ENCODE measurements around the gene KCNMB3. TPM values are rescaled to one million over a fixed set of nuclear protein-coding genes. Genes with fewer than 3 reads are reported as not detected.
A peak's percentile ranks its signal among the peaks of the same experiment; 100 is the strongest.

The KCNMB3 gene
- total RNA-seq, 5 donors from 2014 or later (not counting 1 experiment from before 2014, with no cell fraction given): 0.66 to 1.3 (median 1.1) TPM

DNA sequence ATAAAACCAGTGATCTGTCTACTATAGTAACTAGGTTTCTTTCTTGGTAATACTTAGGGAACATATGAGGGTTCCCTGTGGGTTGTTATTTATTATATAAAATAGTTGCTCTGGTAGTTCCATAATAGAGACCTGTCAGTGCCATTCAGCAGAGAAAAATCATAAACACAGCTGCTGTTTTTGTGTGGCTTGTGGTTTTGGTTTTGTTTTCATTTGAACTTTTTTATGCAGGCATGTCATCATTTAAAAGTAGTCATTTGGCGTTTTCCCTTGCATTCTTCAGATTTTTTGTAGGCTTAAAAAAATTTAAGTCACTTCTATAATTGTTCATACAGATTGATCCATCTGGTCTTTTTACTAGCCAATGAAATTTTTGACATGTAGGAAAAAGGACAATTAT lies 54.8 kb downstream of the KCNMB3 start:
- POLR2A ChIA-PET: no interaction called here
- H3K4me1 Mint-ChIP-seq: peaks cover 57 to 68% (median 58%) of the 10 kb centered on the region in 3 donors

GRCh38 chr3:179194931-179195330 lies 56.0 kb downstream of the KCNMB3 start:
- Mint-ChIP-seq H3K36me3 (peaks cover 10% of the 10 kb centered on the region), H3K4me3 (no peak overlapping the region), H3K9me3 (no peaks in the 10 kb centered on the region), H3K4me1 (peaks cover 69 to 74% (median 69%) of the 10 kb centered on the region in 3 donors), H3K27ac (peak overlapping the region; percentile 71 to 86), H3K27me3 (no peaks in the 10 kb centered on the region)
- H3K9me3 ChIP-seq: no peaks in the 10 kb centered on the region
- H3K36me3 ChIP-seq (ENCODE audit: control insufficient read depth in 2 of 2, extremely low read depth in 1 of 2, insufficient read depth in 1 of 2, low read length in 1 of 2): peaks cover 0 to 4% of the 10 kb centered on the region in 2 donors
- POLR2A ChIA-PET: interaction anchor here (0.6 to 1.1 kb wide), 5 partner anchors 10 to 169 kb away, joined by 3 to 9 read pairs (median 4); no protein-coding TSS in a partner anchor
- H3K27me3 ChIP-seq (replicated peaks in 1 of 2; ENCODE audit: control insufficient read depth in 2 of 2, extremely low read depth in 1 of 2, insufficient read depth in 2 of 2, low read length in 1 of 2): no peaks in the 10 kb centered on the region
- ATAC-seq (replicated peaks in 1 of 4) (no peak), DNase-seq (no peak)
- WGBS (ENCODE audit: insufficient coverage): 90% methylated on average over 2 of the region's 4 CpGs
- H3K4me3 ChIP-seq (ENCODE audit: control insufficient read depth in 1 of 2, extremely low read depth in 1 of 2, low read length in 1 of 2): no peak overlapping the region
- no peak overlapping the region for H3K27ac ChIP-seq (ENCODE audit: low read length)
- H3K4me1 ChIP-seq (ENCODE audit: control insufficient read depth in 1 of 2, extremely low read depth in 1 of 2, insufficient read depth in 2 of 2, low read length in 2 of 2): peaks cover 4 to 13% of the 10 kb centered on the region in 2 experiments
- CTCF ChIA-PET: interaction anchor here (0.6 to 1.3 kb wide), 2 partner anchors 9 to 51 kb away, joined by 3 read pairs; no protein-coding TSS in a partner anchor

More for the DNA sequence above, 54.8 kb downstream of the KCNMB3 start:
- H3K36me3 ChIP-seq (ENCODE audit: control insufficient read depth in 2 of 2, extremely low read depth in 1 of 2, insufficient read depth in 1 of 2, low read length in 1 of 2): peaks cover 0 to 8% of the 10 kb centered on the region in 2 donors
- Mint-ChIP-seq H3K4me3 (no peak overlapping the region), H3K9me3 (no peaks in the 10 kb centered on the region), H3K36me3 (peaks cover 16% of the 10 kb centered on the region), H3K27me3 (no peaks in the 10 kb centered on the region), H3K27ac (peak overlapping the region; percentile 20 to 86)
- WGBS (ENCODE audit: insufficient coverage): no CpG with 5 or more reads among the region's 1 CpG
- ATAC-seq (replicated peaks in 1 of 4) (peak; percentile 43 to 81 (median 64)), DNase-seq (peak in 11 of 35 experiments; percentile 2 to 64 (median 9))
- CTCF ChIA-PET: interaction anchor here in 1 of 2 donors (0.6 kb wide), 1 partner anchor 47 kb away, joined by 3 read pairs; no protein-coding TSS in a partner anchor
- no peak overlapping the region for H3K27ac ChIP-seq (ENCODE audit: low read length)
- H3K27me3 ChIP-seq (replicated peaks in 1 of 2; ENCODE audit: control insufficient read depth in 2 of 2, extremely low read depth in 1 of 2, insufficient read depth in 2 of 2, low read length in 1 of 2): no peaks in the 10 kb centered on the region
- H3K9me3 ChIP-seq: no peaks in the 10 kb centered on the region
- no peak overlapping the region for H3K4me3 ChIP-seq (ENCODE audit: control insufficient read depth in 1 of 2, extremely low read depth in 1 of 2, low read length in 1 of 2)
- peaks cover 4 to 13% of the 10 kb centered on the region in 2 experiments for H3K4me1 ChIP-seq (ENCODE audit: control insufficient read depth in 1 of 2, extremely low read depth in 1 of 2, insufficient read depth in 2 of 2, low read length in 2 of 2)

Other genes with a start within 250 kb of the KCNMB3 start
- gene ZMAT3, start 179.3 kb downstream of the KCNMB3 start, total RNA-seq: 10 to 100 TPM; 17.6 to 24.2 (median 19.6) TPM
- gene PIK3CA, start 102.8 kb downstream of the KCNMB3 start, total RNA-seq: 10 to 100 TPM; 33.8 to 43.5 (median 34.8) TPM
- gene ZNF639, start 71.9 kb upstream of the KCNMB3 start, total RNA-seq: 10 to 100 TPM; 35.1 to 74.9 (median 36.5) TPM
- 10 to 100 TPM; 38.8 to 44.4 (median 40.7) TPM for gene MFN1, start 96.6 kb upstream of the KCNMB3 start, total RNA-seq
- 1 to 10 TPM in 2 of 5 donors, under 1 TPM in 3; 0.26 to 2.7 (median 0.73) TPM for gene GNB4, start 200.4 kb upstream of the KCNMB3 start, total RNA-seq

Measured in T-cell (primary cell).